Stimulated activated naive CD8-positive, alpha-beta T cell treated with anti-CD3 and anti-CD28 coated beads, Interleukin-15, Interleukin-2, amounts not matched to agents 100 ng/mL and 50 ng/mL, for 24 hours (primary cell): ENCODE data around the gene CHURC1.
"Not testable (repeated sequence)": the region's sequence is repeated elsewhere in the genome, so short reads cannot be mapped to it uniquely, and the experiment has no call there.

Experiments
- H3K27ac Mint-ChIP-seq: one replicate; pipeline ENCODE4 v1.8.0; 2021; ENCODE audit warnings: mild to moderate bottlenecking, mixed read lengths
- H3K27me3 Mint-ChIP-seq: one replicate; pipeline ENCODE4 v1.8.0; 2021; ENCODE audit warnings: mixed read lengths
- H3K36me3 Mint-ChIP-seq: one replicate; pipeline ENCODE4 v1.8.0; 2021; ENCODE audit warnings: low read depth, mixed read lengths
- H3K4me1 Mint-ChIP-seq: one replicate; pipeline ENCODE4 v1.8.0; 2021; ENCODE audit warnings: low read depth, mixed read lengths
- H3K4me3 Mint-ChIP-seq: one replicate; pipeline ENCODE4 v1.8.0; 2021; ENCODE audit warnings: mild to moderate bottlenecking, mixed read lengths
- H3K9me3 Mint-ChIP-seq: one replicate; pipeline ENCODE4 v1.8.0; 2021; ENCODE audit warnings: mixed read lengths

Gene CHURC1

DNA sequence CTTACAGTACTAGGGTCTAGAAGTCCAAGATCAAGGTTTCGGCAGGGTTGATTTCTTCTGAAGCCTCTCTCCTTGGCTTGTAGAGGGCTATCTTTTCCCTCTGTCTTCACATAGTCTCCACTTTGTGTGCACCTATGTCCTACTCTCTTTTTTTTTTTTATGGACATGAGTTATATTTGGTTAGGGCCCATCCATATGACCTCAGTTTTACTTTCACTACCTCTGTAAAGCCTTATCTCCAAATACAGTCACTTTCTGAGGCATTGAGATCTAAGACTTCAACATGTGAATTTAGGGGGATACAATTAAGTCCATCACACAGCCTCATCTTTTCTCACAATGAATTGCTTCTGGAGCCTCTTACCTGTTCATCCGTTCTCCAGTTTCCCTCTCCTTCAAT lies 28.7 kb upstream of the CHURC1 start:
- Mint-ChIP-seq H3K4me3 (no peak overlapping the region), H3K27me3 (peaks cover 39% of the 10 kb centered on the region), H3K36me3 (no peaks in the 10 kb centered on the region), H3K9me3 (no peaks in the 10 kb centered on the region), H3K4me1 (peaks cover 3% of the 10 kb centered on the region), H3K27ac (no peak overlapping the region)

DNA sequence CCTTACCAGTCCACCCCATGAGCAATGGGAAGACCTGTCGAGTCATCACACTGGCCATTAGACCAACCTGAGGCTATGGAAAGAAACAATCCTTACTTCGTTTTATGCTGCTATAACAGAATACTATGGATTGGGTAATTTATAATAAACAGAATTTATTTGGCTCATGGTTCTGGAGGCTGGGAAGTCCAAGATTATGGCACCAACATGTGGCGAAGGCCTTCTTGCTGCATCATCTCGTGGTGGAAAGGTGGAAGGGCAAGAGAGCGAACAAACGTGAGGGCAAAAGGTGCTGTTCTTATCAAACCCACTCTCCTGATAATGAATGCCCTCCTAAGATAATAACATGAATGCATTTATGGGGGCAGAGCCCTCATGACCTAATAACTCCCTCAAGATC lies 24.9 kb upstream of the CHURC1 start:
- Mint-ChIP-seq H3K4me1 (no peaks in the 10 kb centered on the region), H3K9me3 (no peaks in the 10 kb centered on the region), H3K36me3 (no peaks in the 10 kb centered on the region), H3K4me3 (no peak overlapping the region), H3K27me3 (peaks cover 12% of the 10 kb centered on the region), H3K27ac (no peak overlapping the region)

DNA sequence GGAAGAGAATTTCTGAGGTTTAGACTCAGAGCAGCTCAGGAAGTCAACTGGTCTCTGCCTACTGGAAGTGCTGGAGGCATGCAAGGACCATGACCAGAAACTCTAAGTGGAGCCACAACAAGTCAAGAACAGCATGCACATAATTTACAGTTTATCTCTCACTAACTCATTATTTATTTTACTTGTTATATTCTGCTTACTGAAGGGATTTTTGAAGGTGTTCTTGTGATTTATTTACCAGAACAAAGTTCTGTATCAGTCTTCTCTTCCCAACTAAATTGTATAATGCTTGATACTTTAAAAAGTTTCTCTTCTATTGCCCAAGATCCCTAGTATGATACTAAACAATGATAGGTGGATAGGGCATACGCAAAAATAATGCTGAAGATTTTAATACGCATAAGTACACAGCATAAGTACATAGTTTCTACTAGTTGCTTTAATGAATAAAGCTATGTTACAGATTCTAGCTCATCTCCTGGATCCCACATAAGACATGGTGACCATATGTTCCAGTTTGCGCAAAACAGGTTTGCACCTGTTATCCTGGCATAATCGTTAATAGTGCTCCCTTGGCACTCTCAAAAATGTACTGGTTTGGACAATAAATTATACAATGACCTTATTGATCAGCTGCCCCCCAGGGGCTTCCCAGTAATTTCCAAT lies 22.9 kb upstream of the CHURC1 start:
- Mint-ChIP-seq H3K4me1 (no peaks in the 10 kb centered on the region), H3K4me3 (no peak overlapping the region), H3K36me3 (no peaks in the 10 kb centered on the region), H3K9me3 (no peaks in the 10 kb centered on the region), H3K27me3 (peaks cover 4% of the 10 kb centered on the region), H3K27ac (no peak overlapping the region)

DNA sequence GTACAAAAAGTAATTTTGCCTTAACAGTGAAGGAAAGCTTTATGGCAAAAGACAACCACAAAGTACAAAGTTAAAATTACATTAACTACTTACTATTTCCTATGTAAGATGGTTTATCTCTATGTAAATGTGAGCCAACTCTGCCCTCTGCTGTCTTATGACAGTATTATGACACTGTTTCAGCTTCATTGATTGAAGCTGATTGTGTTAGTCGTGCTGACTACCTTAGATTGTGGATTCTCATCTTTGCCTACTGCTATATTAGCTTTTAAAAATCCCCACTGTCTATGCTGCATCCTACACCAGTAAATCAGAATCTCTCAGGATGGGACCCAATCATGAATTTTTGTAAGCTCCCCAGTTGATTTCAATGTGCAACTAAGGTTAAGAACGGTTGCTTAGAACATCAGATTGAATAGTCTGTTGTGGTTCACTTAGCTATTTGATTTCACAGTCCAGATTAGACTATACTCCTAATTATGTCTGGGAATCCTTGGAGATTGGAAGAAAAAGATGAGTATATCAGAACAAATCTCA lies 22.3 kb upstream of the CHURC1 start:
- no peaks in the 10 kb centered on the region for H3K4me1 Mint-ChIP-seq
- H3K27me3 Mint-ChIP-seq: peaks cover 6% of the 10 kb centered on the region
- H3K4me3 Mint-ChIP-seq: no peak overlapping the region
- no peaks in the 10 kb centered on the region for H3K36me3 Mint-ChIP-seq
- H3K27ac Mint-ChIP-seq: no peak overlapping the region
- H3K9me3 Mint-ChIP-seq: no peaks in the 10 kb centered on the region

DNA sequence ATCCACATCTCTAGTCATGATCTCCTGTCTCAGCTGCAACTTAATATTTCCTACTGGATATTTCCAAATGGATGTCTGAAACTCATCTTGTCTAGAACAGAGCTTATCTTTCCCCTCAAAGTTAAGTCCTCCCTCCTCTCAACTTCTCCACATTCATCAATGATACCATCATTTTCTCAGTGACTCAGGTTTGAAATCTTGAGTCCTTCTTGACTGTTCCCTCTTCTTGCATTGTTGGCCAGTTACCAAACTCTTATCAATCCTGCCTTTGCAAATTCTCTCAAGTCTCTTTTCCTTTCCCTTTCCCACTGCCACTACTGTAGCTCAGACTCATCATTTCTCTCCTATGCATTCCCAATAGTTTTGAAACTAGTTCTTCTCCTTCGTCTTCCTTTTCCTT lies 14.3 kb upstream of the CHURC1 start:
- H3K4me1 Mint-ChIP-seq: no peaks in the 10 kb centered on the region
- H3K27ac Mint-ChIP-seq: no peak overlapping the region
- H3K27me3 Mint-ChIP-seq: peaks cover 13% of the 10 kb centered on the region
- no peaks in the 10 kb centered on the region for H3K9me3 Mint-ChIP-seq
- no peaks in the 10 kb centered on the region for H3K36me3 Mint-ChIP-seq
- H3K4me3 Mint-ChIP-seq: no peak overlapping the region

DNA sequence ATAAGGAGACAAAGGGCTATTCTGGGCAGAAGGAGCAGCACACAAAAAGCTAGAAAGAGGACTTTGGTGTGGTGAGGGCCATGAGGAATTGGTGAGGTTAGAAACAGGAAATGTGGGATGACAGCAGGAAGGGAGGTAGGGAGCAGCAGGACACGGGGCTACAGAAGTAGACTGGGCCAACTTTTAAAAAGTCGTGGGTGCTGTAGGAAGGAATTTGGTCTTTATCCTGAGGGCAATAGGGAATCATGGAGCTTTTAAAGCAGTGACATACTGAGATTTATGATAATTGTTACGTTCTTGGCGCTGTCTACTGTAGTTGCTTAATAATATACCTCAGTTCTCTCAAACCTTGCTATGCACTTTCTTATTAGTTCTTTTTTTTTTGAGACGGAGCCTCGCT lies 8.2 kb upstream of the CHURC1 start:
- Mint-ChIP-seq H3K4me1 (peaks cover 3% of the 10 kb centered on the region), H3K9me3 (no peaks in the 10 kb centered on the region), H3K36me3 (no peaks in the 10 kb centered on the region), H3K4me3 (no peak overlapping the region), H3K27me3 (peaks cover 3% of the 10 kb centered on the region), H3K27ac (no peak overlapping the region)

DNA sequence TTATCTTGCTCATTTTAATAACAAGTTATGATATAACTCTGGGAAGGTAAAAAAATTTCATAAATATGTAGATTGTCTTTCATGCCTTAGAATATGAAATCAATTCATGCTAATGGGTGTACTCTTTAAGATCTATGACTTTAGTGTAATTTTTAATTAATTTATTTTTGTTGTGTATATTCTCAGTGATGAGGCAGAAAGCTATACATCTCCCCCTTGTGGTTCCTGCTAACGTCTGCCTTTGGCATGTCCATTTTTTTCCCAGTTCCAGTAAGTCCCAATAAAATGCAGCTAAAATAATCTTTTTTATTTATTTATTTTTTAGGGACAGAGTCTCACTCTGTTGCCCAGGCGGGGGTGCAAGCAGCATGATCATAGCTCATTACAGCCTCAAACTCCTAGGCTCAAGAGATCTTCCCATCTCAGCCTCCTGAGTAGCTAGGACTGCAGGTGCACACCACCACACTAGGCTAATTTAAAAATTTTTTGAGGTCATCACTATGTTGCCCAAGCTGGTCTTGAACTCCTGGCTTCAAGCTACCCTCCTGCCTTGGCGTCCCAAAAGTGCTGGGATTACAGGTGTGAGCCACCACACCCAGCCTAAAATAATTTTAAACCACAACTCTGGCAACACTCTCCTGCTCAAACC lies 3.3 kb upstream of the CHURC1 start:
- Mint-ChIP-seq H3K4me1 (peaks cover 25% of the 10 kb centered on the region), H3K27ac (no peak overlapping the region), H3K4me3 (no peak overlapping the region), H3K9me3 (no peaks in the 10 kb centered on the region), H3K27me3 (no peaks in the 10 kb centered on the region), H3K36me3 (peaks cover 9% of the 10 kb centered on the region)

DNA sequence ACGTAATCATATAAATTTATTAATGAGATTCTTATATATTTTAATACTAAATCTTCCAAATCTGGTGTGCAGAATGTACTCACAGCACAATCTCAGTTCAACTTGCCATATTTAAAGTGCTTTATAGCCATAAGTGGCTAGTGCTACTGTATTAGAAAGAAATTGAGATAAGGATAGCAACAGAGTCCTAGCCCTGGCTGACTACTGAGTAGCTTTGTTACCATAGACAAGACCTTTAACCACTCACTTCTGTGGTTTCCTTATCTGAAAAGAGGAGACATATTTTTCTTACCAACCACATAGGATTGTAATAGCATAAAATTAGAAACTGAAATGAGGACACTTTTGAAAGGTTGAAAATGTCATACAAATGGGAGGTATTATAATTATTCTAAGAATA lies 2.0 kb upstream of the CHURC1 start:
- H3K4me3 Mint-ChIP-seq: no peak overlapping the region
- no peaks in the 10 kb centered on the region for H3K9me3 Mint-ChIP-seq
- no peaks in the 10 kb centered on the region for H3K27me3 Mint-ChIP-seq
- H3K36me3 Mint-ChIP-seq: peaks cover 19% of the 10 kb centered on the region
- no peak overlapping the region for H3K27ac Mint-ChIP-seq
- H3K4me1 Mint-ChIP-seq: peaks cover 36% of the 10 kb centered on the region

DNA sequence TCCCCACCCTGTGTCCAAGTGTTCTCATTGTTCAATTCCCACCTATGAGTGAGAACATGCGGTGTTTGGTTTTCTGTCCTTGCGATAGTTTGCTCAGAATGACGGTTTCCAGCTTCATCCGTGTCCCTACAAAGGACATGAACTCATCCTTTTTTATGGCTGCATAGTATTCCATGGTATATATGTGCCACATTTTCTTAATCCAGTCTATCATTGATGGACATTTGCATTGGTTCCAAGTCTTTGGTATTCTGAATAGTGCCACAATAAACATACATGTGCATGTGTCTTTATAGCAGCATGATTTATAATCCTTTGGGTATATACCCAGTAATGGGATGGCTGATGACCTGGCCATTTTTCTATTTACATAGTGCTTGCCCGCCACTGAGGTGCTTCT lies 778 bp upstream of the CHURC1 start:
- Mint-ChIP-seq H3K27ac (peak overlapping the region; percentile 96), H3K4me3 (peak overlapping the region; percentile 87), H3K4me1 (peaks cover 47% of the 10 kb centered on the region), H3K36me3 (peaks cover 30% of the 10 kb centered on the region)
- H3K9me3 Mint-ChIP-seq, H3K27me3 Mint-ChIP-seq: not testable (repeated sequence)

DNA sequence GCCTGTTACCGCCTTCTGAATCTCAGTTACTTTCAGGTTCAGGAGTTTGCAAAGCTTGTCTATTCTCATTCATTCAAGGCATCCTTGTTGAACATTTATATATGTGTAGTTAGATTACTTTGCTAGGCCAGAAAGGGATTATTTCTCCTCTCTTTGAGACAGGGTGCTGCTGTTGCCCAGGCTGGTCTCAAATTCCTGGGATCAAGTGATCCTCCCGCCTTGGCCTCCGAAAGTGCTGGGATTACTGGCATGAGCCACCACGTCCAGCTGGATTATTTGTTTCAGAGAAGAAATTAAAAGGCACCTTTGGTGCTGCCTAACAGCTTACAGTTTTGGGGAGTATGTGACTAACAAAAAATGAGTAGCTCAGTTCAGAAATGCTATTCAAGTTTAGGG lies 772 bp downstream of the CHURC1 start:
- Mint-ChIP-seq H3K36me3 (peaks cover 40% of the 10 kb centered on the region), H3K27me3 (no peaks in the 10 kb centered on the region), H3K4me3 (peak overlapping the region; percentile 87), H3K4me1 (peaks cover 59% of the 10 kb centered on the region), H3K9me3 (no peaks in the 10 kb centered on the region), H3K27ac (peak overlapping the region; percentile 96)

DNA sequence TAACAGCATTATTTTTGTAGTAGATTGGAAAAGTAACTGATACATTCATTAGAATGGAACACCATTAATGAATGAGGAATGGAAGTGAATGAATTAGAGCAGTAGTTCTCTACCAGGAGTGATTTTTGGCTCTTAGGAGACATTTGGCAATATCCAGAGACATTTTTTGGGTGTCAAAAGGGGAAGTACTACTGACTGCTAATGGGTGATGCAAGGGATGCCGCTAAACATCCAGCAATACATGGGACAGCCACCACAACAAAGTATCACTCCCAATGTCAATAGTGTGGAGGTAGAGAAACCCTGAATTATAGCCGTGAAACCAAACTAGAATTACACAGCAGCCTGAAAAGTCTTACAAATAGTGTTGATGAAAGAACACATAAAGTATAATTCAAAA lies 1.5 kb downstream of the CHURC1 start:
- peaks cover 64% of the 10 kb centered on the region for H3K4me1 Mint-ChIP-seq
- H3K27me3 Mint-ChIP-seq: no peaks in the 10 kb centered on the region
- no peaks in the 10 kb centered on the region for H3K9me3 Mint-ChIP-seq
- H3K27ac Mint-ChIP-seq: peak overlapping the region; percentile 4
- peaks cover 48% of the 10 kb centered on the region for H3K36me3 Mint-ChIP-seq
- peak overlapping the region; percentile 87 for H3K4me3 Mint-ChIP-seq

DNA sequence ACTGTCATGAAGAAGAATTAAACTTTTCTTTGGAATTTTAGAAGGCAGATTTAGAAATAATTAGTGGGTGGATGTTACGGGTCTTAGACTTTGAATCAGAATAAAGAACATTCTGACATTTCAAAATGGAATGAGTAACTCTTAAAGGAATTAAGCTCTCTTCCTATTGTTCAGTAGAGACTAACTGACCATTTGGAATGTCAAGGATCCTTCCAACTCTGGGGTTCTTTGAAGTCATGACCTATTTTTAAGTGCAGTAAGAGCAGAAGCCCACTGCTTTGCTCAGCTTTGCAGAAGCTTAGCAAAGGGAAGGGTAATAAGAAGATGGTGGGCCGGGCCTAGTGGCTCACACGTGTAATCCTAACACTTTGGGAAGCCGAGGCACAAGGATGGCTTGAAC lies 4.0 kb downstream of the CHURC1 start:
- Mint-ChIP-seq H3K9me3 (no peaks in the 10 kb centered on the region), H3K4me3 (no peak overlapping the region), H3K27me3 (no peaks in the 10 kb centered on the region), H3K36me3 (peaks cover 57% of the 10 kb centered on the region), H3K4me1 (peaks cover 78% of the 10 kb centered on the region), H3K27ac (peak overlapping the region; percentile 17)

DNA sequence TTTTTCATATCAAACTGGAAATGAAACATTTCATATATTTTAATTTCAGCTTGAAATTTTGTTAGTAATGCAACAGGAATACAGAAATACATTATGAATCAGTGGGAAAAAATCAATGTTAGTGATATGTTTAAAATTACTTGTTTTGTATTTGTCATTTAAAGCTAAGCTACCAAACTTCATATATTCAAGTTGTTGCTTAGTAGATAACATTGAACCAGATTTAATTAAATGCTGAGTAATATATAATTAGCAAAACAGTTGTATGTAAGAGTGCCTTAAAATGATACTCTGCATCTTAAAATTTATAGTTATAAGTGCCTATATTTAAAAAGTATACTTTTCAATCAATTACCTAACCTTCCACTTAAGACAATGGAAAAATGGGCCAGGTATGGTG lies 5.0 kb downstream of the CHURC1 start:
- no peaks in the 10 kb centered on the region for H3K27me3 Mint-ChIP-seq
- peaks cover 77% of the 10 kb centered on the region for H3K4me1 Mint-ChIP-seq
- no peak overlapping the region for H3K4me3 Mint-ChIP-seq
- no peaks in the 10 kb centered on the region for H3K9me3 Mint-ChIP-seq
- peak overlapping the region; percentile 64 for H3K27ac Mint-ChIP-seq
- H3K36me3 Mint-ChIP-seq: peaks cover 62% of the 10 kb centered on the region

DNA sequence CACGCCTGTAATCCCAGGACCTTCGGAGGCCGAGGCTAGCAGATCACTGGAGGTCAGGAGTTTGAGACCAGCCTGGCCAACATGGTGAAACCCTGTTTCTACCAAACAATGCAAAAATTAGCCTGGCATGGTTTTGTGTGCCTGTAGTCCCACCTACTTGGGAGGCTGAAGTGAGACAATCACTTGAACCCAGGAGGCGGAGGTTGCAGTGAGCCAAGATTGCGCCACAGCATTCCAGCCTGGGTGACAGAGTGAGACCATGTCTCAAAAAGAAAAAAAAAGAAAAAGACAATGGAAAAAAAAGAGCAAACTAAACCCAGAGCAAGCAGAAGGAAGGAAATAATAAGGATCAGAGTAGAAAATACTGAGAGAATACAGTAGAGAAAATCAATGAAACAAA lies 5.4 kb downstream of the CHURC1 start:
- H3K36me3 Mint-ChIP-seq: peaks cover 66% of the 10 kb centered on the region
- H3K27ac Mint-ChIP-seq: no peak overlapping the region
- no peak overlapping the region for H3K4me3 Mint-ChIP-seq
- no peaks in the 10 kb centered on the region for H3K9me3 Mint-ChIP-seq
- H3K4me1 Mint-ChIP-seq: peaks cover 79% of the 10 kb centered on the region
- H3K27me3 Mint-ChIP-seq: no peaks in the 10 kb centered on the region

DNA sequence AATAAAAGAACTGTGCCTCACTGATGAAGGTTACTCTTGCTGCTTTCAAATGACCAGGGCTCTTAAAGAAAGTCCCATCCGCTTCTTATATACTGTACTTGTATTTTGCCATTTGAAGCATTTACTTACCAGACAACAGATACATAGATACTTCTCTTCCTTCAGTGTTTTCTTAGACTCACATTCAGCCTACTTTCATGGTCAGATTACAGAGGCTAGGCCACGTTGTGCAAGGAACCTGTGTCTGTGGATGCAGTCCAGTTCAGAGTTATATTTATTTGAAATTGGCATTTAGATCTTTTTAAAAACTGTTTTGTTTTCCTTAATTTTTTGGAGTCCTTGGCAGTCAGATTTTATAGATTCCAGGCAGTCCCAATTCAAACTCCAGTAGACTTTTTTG lies 6.2 kb downstream of the CHURC1 start:
- Mint-ChIP-seq H3K9me3 (no peaks in the 10 kb centered on the region), H3K4me1 (peaks cover 74% of the 10 kb centered on the region), H3K4me3 (no peak overlapping the region), H3K27ac (no peak overlapping the region), H3K27me3 (no peaks in the 10 kb centered on the region), H3K36me3 (peaks cover 65% of the 10 kb centered on the region)

DNA sequence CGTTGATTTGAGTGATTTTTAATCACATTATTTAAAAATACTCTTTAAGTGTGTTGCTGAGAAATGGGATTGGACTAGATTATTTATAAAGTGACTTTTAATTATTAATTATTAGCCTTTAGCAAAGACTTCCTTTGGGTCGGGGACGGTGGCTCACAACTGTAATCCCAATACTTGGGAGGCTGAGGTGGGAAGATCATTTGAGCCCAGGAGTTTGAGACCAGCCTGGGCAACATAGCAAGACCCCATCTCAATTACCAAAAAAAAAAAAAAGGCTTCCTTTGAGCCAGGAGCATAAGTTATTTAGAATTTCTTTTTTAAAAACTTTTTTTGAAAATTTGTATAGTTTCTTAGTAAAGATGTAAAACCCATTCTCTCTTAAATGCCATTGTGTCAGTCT lies 8.8 kb downstream of the CHURC1 start:
- H3K4me1 Mint-ChIP-seq: peaks cover 51% of the 10 kb centered on the region
- no peak overlapping the region for H3K4me3 Mint-ChIP-seq
- no peak overlapping the region for H3K27ac Mint-ChIP-seq
- H3K9me3 Mint-ChIP-seq: no peaks in the 10 kb centered on the region
- H3K27me3 Mint-ChIP-seq: no peaks in the 10 kb centered on the region
- H3K36me3 Mint-ChIP-seq: peaks cover 44% of the 10 kb centered on the region
